ENCODE data around the gene DNAJC5.

- no peak for TF ChIP-seq EZH2phosphoT487 (IDR thresholded peaks at IDR 0.05; ENCODE audit: borderline replicate concordance, low read length)
- TF ChIP-seq CTCF (IDR thresholded peaks at IDR 0.05; ENCODE audit: low read depth, low read length, poor library complexity, severe bottlenecking): no peak
Observed at GRCh38 chr20:63972312-63973159, 77.6 kb downstream of the DNAJC5 start.

All from DOHH2 (cell line).